GM18858 (cell line): ENCODE results near the gene ASTN1.
"Not testable (repeated sequence)": the region's sequence is repeated elsewhere in the genome, so short reads cannot be mapped to it uniquely, and the experiment has no call there.

Source experiments
- ATAC-seq: cut with Tn5 transposase; IDR thresholded peaks from one replicate; pipeline ENCODE4 v1.9.1; 2021; ENCODE audit not compliant: unreplicated experiment

Gene ASTN1

GRCh38 chr1:177116941-177117340 lies 47.6 kb downstream of the ASTN1 start:
- ATAC-seq = no peak

GRCh38 chr1:177106614-177107365 lies 57.7 kb downstream of the ASTN1 start:
- no peak for ATAC-seq

GRCh38 chr1:177106196-177106595 lies 58.3 kb downstream of the ASTN1 start:
- ATAC-seq = no peak

GRCh38 chr1:177103005-177103852 lies 61.3 kb downstream of the ASTN1 start:
- no peak for ATAC-seq

GRCh38 chr1:177092001-177092400 lies 72.5 kb downstream of the ASTN1 start:
- ATAC-seq = no peak

- no peak for ATAC-seq
Observed at GRCh38 chr1:177091040-177091439, 73.5 kb downstream of the ASTN1 start.

- no peak for ATAC-seq
Observed at GRCh38 chr1:177088966-177089365, 75.5 kb downstream of the ASTN1 start.

- ATAC-seq = no peak
Observed at GRCh38 chr1:177082855-177083693, 81.4 kb downstream of the ASTN1 start.

GRCh38 chr1:177080564-177080963 lies 83.9 kb downstream of the ASTN1 start:
- no peak for ATAC-seq

GRCh38 chr1:177077734-177078499 lies 86.6 kb downstream of the ASTN1 start:
- no peak for ATAC-seq

GRCh38 chr1:177077006-177077405 lies 87.5 kb downstream of the ASTN1 start:
- no peak for ATAC-seq

GRCh38 chr1:177074811-177075210 lies 89.7 kb downstream of the ASTN1 start:
- not testable (repeated sequence) for ATAC-seq

- ATAC-seq = no peak
Observed at GRCh38 chr1:177069490-177069889, 95.0 kb downstream of the ASTN1 start.

GRCh38 chr1:177067752-177068410 lies 96.6 kb downstream of the ASTN1 start:
- ATAC-seq = no peak

GRCh38 chr1:177065430-177065829 lies 99.1 kb downstream of the ASTN1 start:
- no peak for ATAC-seq

GRCh38 chr1:177063648-177064047 lies 100.9 kb downstream of the ASTN1 start:
- ATAC-seq = no peak

GRCh38 chr1:177054542-177054941 lies 110.0 kb downstream of the ASTN1 start:
- ATAC-seq = no peak

- no peak for ATAC-seq
Observed at GRCh38 chr1:177053648-177054047, 110.9 kb downstream of the ASTN1 start.

- ATAC-seq = no peak
Observed at GRCh38 chr1:177048314-177049069, 116.0 kb downstream of the ASTN1 start.
